ENCODE data around the gene DPP6.

Gene DPP6

DNA sequence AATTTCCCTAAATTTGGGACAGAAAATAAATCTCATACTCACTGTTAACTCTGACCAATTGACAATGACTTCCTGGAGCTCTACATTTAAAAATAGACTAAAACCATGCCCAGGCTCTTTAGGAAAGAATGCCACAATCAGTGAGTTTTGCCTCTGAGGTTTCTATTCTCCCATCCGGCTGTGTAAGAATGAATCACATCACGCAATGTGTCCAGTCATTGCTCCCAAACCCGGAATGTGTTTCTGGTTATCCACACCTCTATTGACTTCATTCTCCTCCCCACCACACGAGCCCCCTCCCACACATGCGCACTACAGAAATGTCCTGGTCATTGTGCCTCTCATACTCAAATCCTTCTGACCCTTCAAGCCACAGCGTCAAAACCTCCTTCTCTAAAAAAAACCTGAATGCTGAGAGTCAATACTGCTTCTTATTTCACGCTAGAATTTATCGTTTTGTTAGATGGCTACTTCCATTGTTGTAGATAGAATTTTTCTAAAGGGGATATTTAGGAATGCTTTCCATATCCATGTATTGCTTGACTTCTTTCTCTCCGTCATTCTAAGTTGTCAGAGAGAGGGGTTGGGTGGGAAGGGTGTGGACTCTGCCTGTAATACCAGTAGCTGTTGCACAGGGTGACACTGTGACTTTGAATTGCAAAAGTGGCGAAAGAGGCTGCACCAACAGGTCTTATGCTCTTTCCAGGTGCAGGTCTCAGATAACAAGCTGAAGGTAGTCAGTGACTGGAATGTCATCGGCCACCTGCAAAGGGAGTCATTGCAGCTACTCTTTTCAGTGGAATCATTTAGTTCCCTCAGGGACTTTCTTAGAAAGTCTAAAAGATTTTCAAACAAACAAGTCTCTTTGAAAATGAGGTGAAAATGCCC, 594.2 kb downstream of the DPP6 start:
- Histone ChIP-seq H3K27ac (no peak overlapping the region), H3K4me3 (ENCODE audit: low read depth in 1 of 2, low read length in 1 of 2) (no peak overlapping the region), H3K9me3 (no peaks in the 10 kb centered on the region), H3K4me1 (ENCODE audit: control insufficient read depth in 1 of 2, insufficient read depth in 1 of 2, low read depth in 1 of 2, low read length in 1 of 2) (no peaks in the 10 kb centered on the region), H3K27me3 (no peaks in the 10 kb centered on the region), H3K36me3 (no peaks in the 10 kb centered on the region)
- TF ChIP-seq, protein P1, sequence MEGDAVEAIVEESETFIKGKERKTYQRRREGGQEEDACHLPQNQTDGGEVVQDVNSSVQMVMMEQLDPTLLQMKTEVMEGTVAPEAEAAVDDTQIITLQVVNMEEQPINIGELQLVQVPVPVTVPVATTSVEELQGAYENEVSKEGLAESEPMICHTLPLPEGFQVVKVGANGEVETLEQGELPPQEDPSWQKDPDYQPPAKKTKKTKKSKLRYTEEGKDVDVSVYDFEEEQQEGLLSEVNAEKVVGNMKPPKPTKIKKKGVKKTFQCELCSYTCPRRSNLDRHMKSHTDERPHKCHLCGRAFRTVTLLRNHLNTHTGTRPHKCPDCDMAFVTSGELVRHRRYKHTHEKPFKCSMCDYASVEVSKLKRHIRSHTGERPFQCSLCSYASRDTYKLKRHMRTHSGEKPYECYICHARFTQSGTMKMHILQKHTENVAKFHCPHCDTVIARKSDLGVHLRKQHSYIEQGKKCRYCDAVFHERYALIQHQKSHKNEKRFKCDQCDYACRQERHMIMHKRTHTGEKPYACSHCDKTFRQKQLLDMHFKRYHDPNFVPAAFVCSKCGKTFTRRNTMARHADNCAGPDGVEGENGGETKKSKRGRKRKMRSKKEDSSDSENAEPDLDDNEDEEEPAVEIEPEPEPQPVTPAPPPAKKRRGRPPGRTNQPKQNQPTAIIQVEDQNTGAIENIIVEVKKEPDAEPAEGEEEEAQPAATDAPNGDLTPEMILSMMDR (IDR thresholded peaks at IDR 0.05): no peak

DNA sequence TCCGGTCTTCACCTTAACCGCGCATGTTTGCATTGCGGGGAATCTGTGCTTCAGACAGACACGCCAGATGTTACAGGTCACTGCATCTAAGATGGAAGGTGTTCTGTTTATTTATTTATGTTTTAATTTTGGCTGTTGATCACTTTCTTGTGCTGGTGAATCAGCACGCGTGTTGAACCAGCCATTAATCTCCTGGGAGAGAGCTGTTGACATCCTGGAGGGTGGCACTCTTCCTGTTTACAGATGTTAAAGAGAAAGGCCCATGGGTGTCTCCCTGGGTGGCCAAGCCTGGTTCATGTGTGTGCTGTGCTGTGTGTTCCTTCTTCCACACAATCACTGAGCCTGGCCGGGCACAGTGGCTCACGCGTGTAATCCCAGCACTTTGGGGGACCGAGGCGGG, 595.4 kb downstream of the DPP6 start:
- H3K9me3 ChIP-seq: no peaks in the 10 kb centered on the region
- H3K36me3 ChIP-seq: no peaks in the 10 kb centered on the region
- H3K4me3 ChIP-seq (ENCODE audit: low read depth in 1 of 2, low read length in 1 of 2): no peak overlapping the region
- no peaks in the 10 kb centered on the region for H3K4me1 ChIP-seq (ENCODE audit: control insufficient read depth in 1 of 2, insufficient read depth in 1 of 2, low read depth in 1 of 2, low read length in 1 of 2)
- H3K27me3 ChIP-seq: no peaks in the 10 kb centered on the region
- no peak overlapping the region for H3K27ac ChIP-seq
- TF ChIP-seq, protein P1 (IDR thresholded peaks at IDR 0.05): no peak

DNA sequence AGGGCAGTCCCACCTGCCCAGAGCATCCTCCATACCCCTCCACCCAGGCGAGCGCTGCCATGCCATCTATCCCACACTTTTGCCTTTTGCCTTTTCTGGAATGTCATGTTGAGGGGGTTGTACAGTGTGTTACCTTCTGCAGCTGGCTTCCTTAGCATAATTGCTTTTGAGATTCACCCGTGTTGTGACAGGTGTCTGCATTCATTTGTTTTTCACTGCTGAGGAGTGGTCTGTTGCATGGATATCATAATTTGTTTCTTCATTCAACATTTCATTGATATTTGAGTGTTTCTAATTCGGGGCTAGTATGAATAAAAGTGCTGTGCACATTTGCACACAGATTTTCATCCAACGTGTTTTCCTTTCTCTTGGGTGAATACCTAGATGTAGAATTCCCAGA, 596.8 kb downstream of the DPP6 start:
- Histone ChIP-seq H3K9me3 (no peaks in the 10 kb centered on the region), H3K36me3 (no peaks in the 10 kb centered on the region), H3K4me3 (ENCODE audit: low read depth in 1 of 2, low read length in 1 of 2) (no peak overlapping the region), H3K4me1 (ENCODE audit: control insufficient read depth in 1 of 2, insufficient read depth in 1 of 2, low read depth in 1 of 2, low read length in 1 of 2) (no peaks in the 10 kb centered on the region), H3K27ac (no peak overlapping the region), H3K27me3 (no peaks in the 10 kb centered on the region)
- TF ChIP-seq, protein P1 (IDR thresholded peaks at IDR 0.05): no peak

DNA sequence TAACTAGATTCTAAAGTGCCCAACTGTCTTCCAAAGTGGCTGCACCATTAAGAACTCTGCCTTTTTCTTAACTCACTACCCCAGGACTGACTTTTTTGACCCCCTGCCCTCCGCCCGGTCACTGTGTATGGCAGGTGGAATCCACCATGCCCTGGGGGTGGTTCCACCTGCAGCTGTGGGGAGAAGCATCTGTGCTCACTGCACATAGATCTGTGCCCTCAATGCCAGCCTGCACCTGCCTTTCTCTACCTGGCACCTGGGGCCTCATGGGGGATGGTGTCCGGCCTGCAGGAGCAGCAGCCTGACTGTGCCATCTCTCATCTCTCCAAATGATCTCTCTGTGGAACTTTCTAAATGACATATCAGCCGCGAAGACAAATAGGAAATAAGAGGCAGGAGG, 597.2 kb downstream of the DPP6 start:
- Histone ChIP-seq H3K27ac (no peak overlapping the region), H3K4me3 (ENCODE audit: low read depth in 1 of 2, low read length in 1 of 2) (no peak overlapping the region), H3K4me1 (ENCODE audit: control insufficient read depth in 1 of 2, insufficient read depth in 1 of 2, low read depth in 1 of 2, low read length in 1 of 2) (no peaks in the 10 kb centered on the region), H3K27me3 (no peaks in the 10 kb centered on the region), H3K36me3 (no peaks in the 10 kb centered on the region), H3K9me3 (no peaks in the 10 kb centered on the region)
- TF ChIP-seq, protein P1 (IDR thresholded peaks at IDR 0.05): no peak

DNA sequence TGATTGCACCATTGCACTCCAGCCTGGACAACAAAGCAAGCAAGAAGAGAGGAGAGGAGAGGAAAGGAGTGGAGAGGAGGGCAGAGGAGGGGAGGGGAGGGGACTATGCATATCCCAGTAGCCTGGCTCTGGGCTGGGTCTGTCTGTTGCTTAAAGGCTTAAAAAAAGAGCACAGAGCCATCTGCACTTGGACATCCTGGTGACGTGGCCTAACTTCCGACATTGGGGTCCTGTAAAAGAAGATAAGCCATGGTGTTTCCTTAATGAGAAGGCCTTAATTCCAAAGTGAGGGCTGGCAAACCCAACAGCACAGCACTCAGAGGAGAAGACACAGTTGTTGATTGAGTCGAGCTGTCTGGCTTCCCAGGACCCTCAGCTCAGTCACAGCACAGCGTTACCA, 598.1 kb downstream of the DPP6 start:
- Histone ChIP-seq H3K27me3 (no peaks in the 10 kb centered on the region), H3K4me1 (ENCODE audit: control insufficient read depth in 1 of 2, insufficient read depth in 1 of 2, low read depth in 1 of 2, low read length in 1 of 2) (no peaks in the 10 kb centered on the region), H3K27ac (no peak overlapping the region), H3K9me3 (no peaks in the 10 kb centered on the region), H3K36me3 (no peaks in the 10 kb centered on the region), H3K4me3 (ENCODE audit: low read depth in 1 of 2, low read length in 1 of 2) (no peak overlapping the region)
- TF ChIP-seq, protein P1 (IDR thresholded peaks at IDR 0.05): no peak

All from neutrophil (primary cell).